Measurements from ENCODE around the gene REELD1. TPM values are rescaled to one million over a fixed set of nuclear protein-coding genes. Genes with fewer than 3 reads are reported as not detected.

REELD1 gene
- total RNA-seq, 1 experiment from 2014 or later = 0.25 TPM

DNA sequence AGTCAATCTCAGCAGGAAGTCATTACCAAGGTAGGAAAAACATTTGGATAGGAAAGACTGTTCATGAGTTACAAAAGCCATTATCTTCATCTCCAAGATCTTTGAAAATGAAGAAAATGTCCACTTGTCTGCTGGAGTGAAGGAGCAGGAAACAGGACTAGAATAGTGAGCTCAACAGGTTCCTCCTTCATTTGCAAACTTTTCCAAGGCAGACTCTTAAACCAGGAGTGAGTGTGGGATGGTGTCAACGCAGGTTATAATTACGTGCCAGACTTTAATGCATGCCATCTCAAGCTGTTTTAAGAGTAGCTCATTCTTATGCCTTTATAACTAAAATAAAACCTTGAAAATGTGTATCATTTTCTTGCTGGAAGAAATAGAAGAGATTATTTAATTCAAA is 3.4 kb upstream of the REELD1 start:
- TF ChIP-seq POLR2AphosphoS5 (IDR thresholded peaks at IDR 0.05; ENCODE audit: low read depth, low read length) (no peak), YY1 (IDR thresholded peaks at IDR 0.05; ENCODE audit: extremely low read depth, insufficient replicate concordance, low read depth, low read length) (no peak), ZFX (IDR thresholded peaks at IDR 0.05) (no peak), SRF (IDR thresholded peaks at IDR 0.05; ENCODE audit: low read depth) (no peak), EGR1 (IDR thresholded peaks at IDR 0.05; ENCODE audit: low read depth) (no peak), FOSL1 (IDR thresholded peaks at IDR 0.05; ENCODE audit: low read depth) (no peak)
- TF ChIP-seq, protein P1, sequence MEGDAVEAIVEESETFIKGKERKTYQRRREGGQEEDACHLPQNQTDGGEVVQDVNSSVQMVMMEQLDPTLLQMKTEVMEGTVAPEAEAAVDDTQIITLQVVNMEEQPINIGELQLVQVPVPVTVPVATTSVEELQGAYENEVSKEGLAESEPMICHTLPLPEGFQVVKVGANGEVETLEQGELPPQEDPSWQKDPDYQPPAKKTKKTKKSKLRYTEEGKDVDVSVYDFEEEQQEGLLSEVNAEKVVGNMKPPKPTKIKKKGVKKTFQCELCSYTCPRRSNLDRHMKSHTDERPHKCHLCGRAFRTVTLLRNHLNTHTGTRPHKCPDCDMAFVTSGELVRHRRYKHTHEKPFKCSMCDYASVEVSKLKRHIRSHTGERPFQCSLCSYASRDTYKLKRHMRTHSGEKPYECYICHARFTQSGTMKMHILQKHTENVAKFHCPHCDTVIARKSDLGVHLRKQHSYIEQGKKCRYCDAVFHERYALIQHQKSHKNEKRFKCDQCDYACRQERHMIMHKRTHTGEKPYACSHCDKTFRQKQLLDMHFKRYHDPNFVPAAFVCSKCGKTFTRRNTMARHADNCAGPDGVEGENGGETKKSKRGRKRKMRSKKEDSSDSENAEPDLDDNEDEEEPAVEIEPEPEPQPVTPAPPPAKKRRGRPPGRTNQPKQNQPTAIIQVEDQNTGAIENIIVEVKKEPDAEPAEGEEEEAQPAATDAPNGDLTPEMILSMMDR (IDR thresholded peaks at IDR 0.05 in 2 of 3, conservative IDR thresholded peaks at IDR 0.05 in 1 of 3; ENCODE audit: borderline replicate concordance in 1 of 3, insufficient read depth in 1 of 3, low read depth in 2 of 3, low read length in 2 of 3) = no peak
- TF ChIP-seq, protein P2, sequence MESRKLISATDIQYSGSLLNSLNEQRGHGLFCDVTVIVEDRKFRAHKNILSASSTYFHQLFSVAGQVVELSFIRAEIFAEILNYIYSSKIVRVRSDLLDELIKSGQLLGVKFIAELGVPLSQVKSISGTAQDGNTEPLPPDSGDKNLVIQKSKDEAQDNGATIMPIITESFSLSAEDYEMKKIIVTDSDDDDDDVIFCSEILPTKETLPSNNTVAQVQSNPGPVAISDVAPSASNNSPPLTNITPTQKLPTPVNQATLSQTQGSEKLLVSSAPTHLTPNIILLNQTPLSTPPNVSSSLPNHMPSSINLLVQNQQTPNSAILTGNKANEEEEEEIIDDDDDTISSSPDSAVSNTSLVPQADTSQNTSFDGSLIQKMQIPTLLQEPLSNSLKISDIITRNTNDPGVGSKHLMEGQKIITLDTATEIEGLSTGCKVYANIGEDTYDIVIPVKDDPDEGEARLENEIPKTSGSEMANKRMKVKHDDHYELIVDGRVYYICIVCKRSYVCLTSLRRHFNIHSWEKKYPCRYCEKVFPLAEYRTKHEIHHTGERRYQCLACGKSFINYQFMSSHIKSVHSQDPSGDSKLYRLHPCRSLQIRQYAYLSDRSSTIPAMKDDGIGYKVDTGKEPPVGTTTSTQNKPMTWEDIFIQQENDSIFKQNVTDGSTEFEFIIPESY (IDR thresholded peaks at IDR 0.05; ENCODE audit: extremely low read depth, insufficient replicate concordance, low read length) = no peak
- intact Hi-C loops (cut with micrococcal nuclease) = no loop called here
- H2AFZ ChIP-seq (ENCODE audit: low read depth, low read length, poor library complexity, severe bottlenecking) = no peak overlapping the region
- no peaks in the 10 kb centered on the region for H3K9me3 ChIP-seq (ENCODE audit: control insufficient read depth in 1 of 2, insufficient read depth in 1 of 2, low read depth in 1 of 2, low read length in 2 of 2)
- CTCF ChIA-PET = no interaction called here
- no peak overlapping the region for H3K4me2 ChIP-seq (ENCODE audit: low read length)
- H3K36me3 ChIP-seq (ENCODE audit: control insufficient read depth in 1 of 2, insufficient read depth in 2 of 2, low read length in 2 of 2) = no peaks in the 10 kb centered on the region
- POLR2A ChIA-PET = no interaction called here
- DNase-seq (ENCODE audit: low read depth, low spot score) (no peak), ATAC-seq (no peak)
- no peaks in the 10 kb centered on the region for H3K9me2 ChIP-seq (ENCODE audit: insufficient read depth)
- H3K27me3 ChIP-seq (ENCODE audit: insufficient read depth, low read length) = peaks cover 6% of the 10 kb centered on the region; the same call in 1 of the 2 replicates
- H4K20me1 ChIP-seq (ENCODE audit: insufficient read depth) = no peaks in the 10 kb centered on the region
- no peaks in the 10 kb centered on the region for H3K79me2 ChIP-seq (ENCODE audit: insufficient read depth, low read length)
- no peak overlapping the region for H3K4me3 ChIP-seq (replicated peaks in 1 of 2; ENCODE audit: low read depth in 1 of 2, low read length in 2 of 2)
- H3K27ac ChIP-seq (ENCODE audit: low read depth, low read length) = no peak overlapping the region
- RAD21 ChIA-PET (ENCODE audit: low non-redundant PET in 1 of 2, low total read pairs in 2 of 2, uncharacterized antibody in 2 of 2, unreplicated experiment in 2 of 2) = no interaction called here
- no peak overlapping the region for H3K9ac ChIP-seq (ENCODE audit: low read length)
- no TSS peak for BruUV-seq (replicated peaks)
- no peaks in the 10 kb centered on the region for H3K4me1 ChIP-seq (ENCODE audit: control insufficient read depth in 1 of 2, insufficient read depth in 2 of 2, low read length in 2 of 2)

All from HCT116 (cell line).